K562 (cell line): ENCODE data around the gene PUDP.

Source experiments
- CBX5 ChIP-seq: IDR thresholded peaks from 2 replicates; pipeline ENCODE4 v1.6.1; 2014; ENCODE audit warnings: low read depth, borderline replicate concordance
- CTCF ChIP-seq, 3 experiments: IDR thresholded peaks in 2 of 3; conservative IDR thresholded peaks in 1 of 3; 2 replicates each; pipeline ENCODE4 v1.5.1; 2011 to 2012; ENCODE audit warnings: low read length in 3 of 3, mild to moderate bottlenecking in 3 of 3, control low read depth in 2 of 3, improper control_type of control experiment in 1 of 3, inconsistent platforms in 1 of 3, low read depth in 1 of 3, mixed read lengths in 1 of 3, moderate library complexity in 1 of 3; ENCODE audit not compliant: insufficient read depth in 2 of 3
- HDAC2 ChIP-seq: fragments of 450-650 bp; IDR thresholded peaks from 2 replicates; pipeline ENCODE4 v1.6.1; 2016; ENCODE audit warnings: mild to moderate bottlenecking
- NR1H2 ChIP-seq: sonication (generic); formaldehyde crosslinking; IDR thresholded peaks from 2 replicates; pipeline ENCODE4 v1.4.0; 2020; ENCODE audit warnings: mild to moderate bottlenecking, missing genetic modification reagents
- REST ChIP-seq, 2 experiments: fragments of 450-650 bp; formaldehyde crosslinking in 1 of 2; IDR thresholded peaks; 2 replicates each; pipeline versions ENCODE4 v1.4.0 to v1.6.1; 2014 to 2020; ENCODE audit warnings: mild to moderate bottlenecking in 2 of 2, borderline replicate concordance in 1 of 2, low read depth in 1 of 2
- ZBTB9 ChIP-seq: fragments of 450-650 bp; formaldehyde crosslinking; IDR thresholded peaks from 2 replicates; pipeline ENCODE4 v1.4.0; 2020; ENCODE audit warnings: mild to moderate bottlenecking, moderate library complexity
- ZNF384 ChIP-seq: IDR thresholded peaks from 2 replicates; pipeline ENCODE4 v1.6.1; 2012; ENCODE audit warnings: low read depth, low read length, improper control_type of control experiment
- ZNF707 ChIP-seq: fragments of 250-450 bp; sonication (Bioruptor Pico); conservative IDR thresholded peaks from 2 replicates; pipeline ENCODE4 v1.8.0; 2022; ENCODE audit warnings: inconsistent platforms, mild to moderate bottlenecking, moderate library complexity
- TF ChIP-seq, protein P1 (sequence below): fragments of 250-450 bp; sonication (Bioruptor Pico); IDR thresholded peaks from 2 replicates; pipeline ENCODE4 v1.4.0; 2020; ENCODE audit warnings: mild to moderate bottlenecking
- TF ChIP-seq, protein P2 (sequence below): sonication (generic); formaldehyde crosslinking; IDR thresholded peaks from 2 replicates; pipeline ENCODE4 v1.8.1; 2023; ENCODE audit warnings: mild to moderate bottlenecking, missing genetic modification reagents
- TF ChIP-seq, protein P3 (sequence below): fragments of 250-450 bp; sonication (Bioruptor Pico); IDR thresholded peaks from 2 replicates; pipeline ENCODE4 v1.5.0; 2020; ENCODE audit warnings: mild to moderate bottlenecking, borderline replicate concordance

- TF ChIP-seq, protein P1, sequence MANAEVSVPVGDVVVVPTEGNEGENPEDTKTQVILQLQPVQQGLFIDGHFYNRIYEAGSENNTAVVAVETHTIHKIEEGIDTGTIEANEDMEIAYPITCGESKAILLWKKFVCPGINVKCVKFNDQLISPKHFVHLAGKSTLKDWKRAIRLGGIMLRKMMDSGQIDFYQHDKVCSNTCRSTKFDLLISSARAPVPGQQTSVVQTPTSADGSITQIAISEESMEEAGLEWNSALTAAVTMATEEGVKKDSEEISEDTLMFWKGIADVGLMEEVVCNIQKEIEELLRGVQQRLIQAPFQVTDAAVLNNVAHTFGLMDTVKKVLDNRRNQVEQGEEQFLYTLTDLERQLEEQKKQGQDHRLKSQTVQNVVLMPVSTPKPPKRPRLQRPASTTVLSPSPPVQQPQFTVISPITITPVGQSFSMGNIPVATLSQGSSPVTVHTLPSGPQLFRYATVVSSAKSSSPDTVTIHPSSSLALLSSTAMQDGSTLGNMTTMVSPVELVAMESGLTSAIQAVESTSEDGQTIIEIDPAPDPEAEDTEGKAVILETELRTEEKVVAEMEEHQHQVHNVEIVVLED (CRISPR knock-in tag): no peak
- TF ChIP-seq NR1H2: no peak
- TF ChIP-seq, protein P2, sequence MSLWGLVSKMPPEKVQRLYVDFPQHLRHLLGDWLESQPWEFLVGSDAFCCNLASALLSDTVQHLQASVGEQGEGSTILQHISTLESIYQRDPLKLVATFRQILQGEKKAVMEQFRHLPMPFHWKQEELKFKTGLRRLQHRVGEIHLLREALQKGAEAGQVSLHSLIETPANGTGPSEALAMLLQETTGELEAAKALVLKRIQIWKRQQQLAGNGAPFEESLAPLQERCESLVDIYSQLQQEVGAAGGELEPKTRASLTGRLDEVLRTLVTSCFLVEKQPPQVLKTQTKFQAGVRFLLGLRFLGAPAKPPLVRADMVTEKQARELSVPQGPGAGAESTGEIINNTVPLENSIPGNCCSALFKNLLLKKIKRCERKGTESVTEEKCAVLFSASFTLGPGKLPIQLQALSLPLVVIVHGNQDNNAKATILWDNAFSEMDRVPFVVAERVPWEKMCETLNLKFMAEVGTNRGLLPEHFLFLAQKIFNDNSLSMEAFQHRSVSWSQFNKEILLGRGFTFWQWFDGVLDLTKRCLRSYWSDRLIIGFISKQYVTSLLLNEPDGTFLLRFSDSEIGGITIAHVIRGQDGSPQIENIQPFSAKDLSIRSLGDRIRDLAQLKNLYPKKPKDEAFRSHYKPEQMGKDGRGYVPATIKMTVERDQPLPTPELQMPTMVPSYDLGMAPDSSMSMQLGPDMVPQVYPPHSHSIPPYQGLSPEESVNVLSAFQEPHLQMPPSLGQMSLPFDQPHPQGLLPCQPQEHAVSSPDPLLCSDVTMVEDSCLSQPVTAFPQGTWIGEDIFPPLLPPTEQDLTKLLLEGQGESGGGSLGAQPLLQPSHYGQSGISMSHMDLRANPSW (CRISPR knock-in tag): no peak
- no peak for TF ChIP-seq CTCF (IDR thresholded peaks at IDR 0.05 in 2 of 3, conservative IDR thresholded peaks at IDR 0.05 in 1 of 3; ENCODE audit: insufficient read depth in 2 of 3, low read depth in 1 of 3, low read length in 3 of 3)
- no peak for TF ChIP-seq ZNF707 (CRISPR knock-in tag)
- no peak for TF ChIP-seq ZBTB9 (CRISPR knock-in tag)
- TF ChIP-seq CBX5: no peak
- TF ChIP-seq REST (IDR thresholded peaks at IDR 0.05; ENCODE audit: borderline replicate concordance): no peak
- TF ChIP-seq REST (CRISPR knock-in tag; IDR thresholded peaks at IDR 0.05; ENCODE audit: low read depth): no peak
- no peak for TF ChIP-seq HDAC2
- no peak for TF ChIP-seq ZNF384
- TF ChIP-seq, protein P3, sequence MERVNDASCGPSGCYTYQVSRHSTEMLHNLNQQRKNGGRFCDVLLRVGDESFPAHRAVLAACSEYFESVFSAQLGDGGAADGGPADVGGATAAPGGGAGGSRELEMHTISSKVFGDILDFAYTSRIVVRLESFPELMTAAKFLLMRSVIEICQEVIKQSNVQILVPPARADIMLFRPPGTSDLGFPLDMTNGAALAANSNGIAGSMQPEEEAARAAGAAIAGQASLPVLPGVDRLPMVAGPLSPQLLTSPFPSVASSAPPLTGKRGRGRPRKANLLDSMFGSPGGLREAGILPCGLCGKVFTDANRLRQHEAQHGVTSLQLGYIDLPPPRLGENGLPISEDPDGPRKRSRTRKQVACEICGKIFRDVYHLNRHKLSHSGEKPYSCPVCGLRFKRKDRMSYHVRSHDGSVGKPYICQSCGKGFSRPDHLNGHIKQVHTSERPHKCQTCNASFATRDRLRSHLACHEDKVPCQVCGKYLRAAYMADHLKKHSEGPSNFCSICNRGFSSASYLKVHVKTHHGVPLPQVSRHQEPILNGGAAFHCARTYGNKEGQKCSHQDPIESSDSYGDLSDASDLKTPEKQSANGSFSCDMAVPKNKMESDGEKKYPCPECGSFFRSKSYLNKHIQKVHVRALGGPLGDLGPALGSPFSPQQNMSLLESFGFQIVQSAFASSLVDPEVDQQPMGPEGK: no peak
Measured at GRCh38 chrX:7091923-7092322, 56.0 kb downstream of the PUDP start.
